Stomach (tissue), 4 donors: Measurements from ENCODE around the gene CYB5R4.

Source experiments
- POLR2A ChIP-seq, 4 donors: fragments of 450-650 bp; IDR thresholded peaks; one replicate each; pipeline ENCODE4 v1.6.1; 2016; ENCODE audit warnings: antibody characterized with exemption in 4 of 4, control low read depth in 2 of 4, mild to moderate bottlenecking in 1 of 4, moderate library complexity in 1 of 4
- TF ChIP-seq, protein P1 (sequence below), 7 experiments: fragments of 450-650 bp in 4 of 7; fragments of 200-600 bp in 3 of 7; sonication (generic) in 3 of 7; IDR thresholded peaks; one replicate each; pipeline ENCODE4 v1.5.1; 2016 to 2019; ENCODE audit warnings: antibody characterized with exemption in 7 of 7, control low read depth in 2 of 7, mild to moderate bottlenecking in 1 of 7

DNA sequence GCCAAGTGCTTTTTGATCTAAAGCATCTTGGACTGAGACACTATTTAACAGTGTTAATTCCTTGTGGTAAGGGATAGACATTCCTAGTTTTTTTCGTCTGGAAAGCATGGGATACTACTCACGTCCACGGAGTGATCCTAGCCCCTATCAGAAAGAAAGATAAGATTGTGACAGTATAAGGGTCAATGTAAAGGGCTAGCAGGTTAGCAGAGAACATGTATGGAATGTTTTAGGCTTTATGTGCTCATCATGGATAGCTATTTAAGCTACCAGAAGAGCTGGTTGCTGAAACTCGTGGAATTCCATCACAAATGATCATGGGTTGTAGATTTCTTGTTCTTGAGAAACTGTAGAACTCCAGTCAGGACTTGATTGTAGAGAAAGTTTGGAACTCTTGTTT is 32.1 kb downstream of the CYB5R4 start:
- TF ChIP-seq, protein P1, sequence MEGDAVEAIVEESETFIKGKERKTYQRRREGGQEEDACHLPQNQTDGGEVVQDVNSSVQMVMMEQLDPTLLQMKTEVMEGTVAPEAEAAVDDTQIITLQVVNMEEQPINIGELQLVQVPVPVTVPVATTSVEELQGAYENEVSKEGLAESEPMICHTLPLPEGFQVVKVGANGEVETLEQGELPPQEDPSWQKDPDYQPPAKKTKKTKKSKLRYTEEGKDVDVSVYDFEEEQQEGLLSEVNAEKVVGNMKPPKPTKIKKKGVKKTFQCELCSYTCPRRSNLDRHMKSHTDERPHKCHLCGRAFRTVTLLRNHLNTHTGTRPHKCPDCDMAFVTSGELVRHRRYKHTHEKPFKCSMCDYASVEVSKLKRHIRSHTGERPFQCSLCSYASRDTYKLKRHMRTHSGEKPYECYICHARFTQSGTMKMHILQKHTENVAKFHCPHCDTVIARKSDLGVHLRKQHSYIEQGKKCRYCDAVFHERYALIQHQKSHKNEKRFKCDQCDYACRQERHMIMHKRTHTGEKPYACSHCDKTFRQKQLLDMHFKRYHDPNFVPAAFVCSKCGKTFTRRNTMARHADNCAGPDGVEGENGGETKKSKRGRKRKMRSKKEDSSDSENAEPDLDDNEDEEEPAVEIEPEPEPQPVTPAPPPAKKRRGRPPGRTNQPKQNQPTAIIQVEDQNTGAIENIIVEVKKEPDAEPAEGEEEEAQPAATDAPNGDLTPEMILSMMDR (IDR thresholded peaks at IDR 0.05) = no peak
- no peak for TF ChIP-seq POLR2A (IDR thresholded peaks at IDR 0.05)
